HFFc6 (cell line): ENCODE data around the gene CDH20. TPM values are rescaled to one million over a fixed set of nuclear protein-coding genes. Genes with fewer than 3 reads are reported as not detected.

ENCODE experiments used
- DNase-seq: peaks from one replicate; pipeline ENCODE4 v3.0.0-alpha.2; 2018
- H3K27ac Mint-ChIP-seq: 2 replicates; pipeline ENCODE4 v1.8.0; 2020; ENCODE audit warnings: mild to moderate bottlenecking, mixed read lengths
- H3K27me3 Mint-ChIP-seq: 2 replicates; pipeline ENCODE4 v1.8.0; 2021; ENCODE audit warnings: mild to moderate bottlenecking, moderate library complexity, mixed read lengths; ENCODE audit not compliant: insufficient read depth
- H3K36me3 Mint-ChIP-seq: 2 replicates; pipeline ENCODE4 v1.8.0; 2021; ENCODE audit warnings: low read depth, mixed read lengths
- H3K4me1 Mint-ChIP-seq: 2 replicates; pipeline ENCODE4 v1.8.0; 2020; ENCODE audit warnings: low read depth, mixed read lengths
- H3K4me3 Mint-ChIP-seq: 2 replicates; pipeline ENCODE4 v1.8.0; 2020; ENCODE audit warnings: mild to moderate bottlenecking, moderate library complexity, mixed read lengths
- H3K9me3 Mint-ChIP-seq: 2 replicates; pipeline ENCODE4 v1.8.0; 2020; ENCODE audit warnings: mild to moderate bottlenecking, mixed read lengths
- total RNA-seq, 6 experiments: library from RNA; stranded (reverse); fragmentation: NEBNext Ultra II Directional; extraction: Animal tissue kit (Norgen Biotek cat#: 25700); gene quantifications; 2 replicates in 1 of 6; 3 replicates in 5 of 6; pipeline ENCODE4 v1.2.3, GENCODE V29; 2021
- TF ChIP-seq, protein P1 (sequence below): fragments of 200-600 bp; sonication (generic); IDR thresholded peaks from 2 replicates; pipeline ENCODE4 v1.5.0; 2021; ENCODE audit warnings: antibody characterized with exemption, mild to moderate bottlenecking

The CDH20 gene
- total RNA-seq, 6 experiments from 2014 or later = not detected

DNA sequence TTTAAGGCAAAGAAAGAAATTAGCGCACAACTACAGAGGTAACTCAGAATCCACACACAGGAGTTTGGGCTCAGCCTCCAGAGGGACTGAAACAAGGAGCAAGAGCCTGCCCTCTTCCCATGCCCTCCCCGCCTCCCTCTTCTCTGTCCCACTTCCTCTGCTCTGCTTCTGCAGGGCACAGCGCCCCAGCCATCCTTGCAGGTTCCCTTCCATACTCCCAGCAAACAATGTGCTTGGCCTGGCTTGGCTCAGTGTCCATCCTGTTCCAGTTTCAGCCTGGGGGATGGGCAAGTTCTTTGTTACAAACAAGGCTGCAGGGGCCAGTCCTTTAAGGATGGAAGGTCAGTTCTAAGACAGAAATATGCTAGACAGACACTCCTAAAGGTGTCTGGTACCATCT is 133.5 kb downstream of the CDH20 start:
- no peak for DNase-seq
- Mint-ChIP-seq H3K27me3 (peaks cover 8% of the 10 kb centered on the region), H3K4me1 (no peaks in the 10 kb centered on the region), H3K27ac (no peak overlapping the region), H3K4me3 (no peak overlapping the region), H3K36me3 (no peaks in the 10 kb centered on the region), H3K9me3 (no peaks in the 10 kb centered on the region)
- TF ChIP-seq, protein P1, sequence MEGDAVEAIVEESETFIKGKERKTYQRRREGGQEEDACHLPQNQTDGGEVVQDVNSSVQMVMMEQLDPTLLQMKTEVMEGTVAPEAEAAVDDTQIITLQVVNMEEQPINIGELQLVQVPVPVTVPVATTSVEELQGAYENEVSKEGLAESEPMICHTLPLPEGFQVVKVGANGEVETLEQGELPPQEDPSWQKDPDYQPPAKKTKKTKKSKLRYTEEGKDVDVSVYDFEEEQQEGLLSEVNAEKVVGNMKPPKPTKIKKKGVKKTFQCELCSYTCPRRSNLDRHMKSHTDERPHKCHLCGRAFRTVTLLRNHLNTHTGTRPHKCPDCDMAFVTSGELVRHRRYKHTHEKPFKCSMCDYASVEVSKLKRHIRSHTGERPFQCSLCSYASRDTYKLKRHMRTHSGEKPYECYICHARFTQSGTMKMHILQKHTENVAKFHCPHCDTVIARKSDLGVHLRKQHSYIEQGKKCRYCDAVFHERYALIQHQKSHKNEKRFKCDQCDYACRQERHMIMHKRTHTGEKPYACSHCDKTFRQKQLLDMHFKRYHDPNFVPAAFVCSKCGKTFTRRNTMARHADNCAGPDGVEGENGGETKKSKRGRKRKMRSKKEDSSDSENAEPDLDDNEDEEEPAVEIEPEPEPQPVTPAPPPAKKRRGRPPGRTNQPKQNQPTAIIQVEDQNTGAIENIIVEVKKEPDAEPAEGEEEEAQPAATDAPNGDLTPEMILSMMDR = no peak

- TF ChIP-seq, protein P1 = no peak
- Mint-ChIP-seq H3K27ac (no peak overlapping the region), H3K36me3 (no peaks in the 10 kb centered on the region), H3K4me3 (no peak overlapping the region), H3K27me3 (peaks cover 13% of the 10 kb centered on the region), H3K4me1 (no peaks in the 10 kb centered on the region), H3K9me3 (no peaks in the 10 kb centered on the region)
- no peak for DNase-seq
Observed at GRCh38 chr18:61470031-61470674, 136.9 kb downstream of the CDH20 start.

DNA sequence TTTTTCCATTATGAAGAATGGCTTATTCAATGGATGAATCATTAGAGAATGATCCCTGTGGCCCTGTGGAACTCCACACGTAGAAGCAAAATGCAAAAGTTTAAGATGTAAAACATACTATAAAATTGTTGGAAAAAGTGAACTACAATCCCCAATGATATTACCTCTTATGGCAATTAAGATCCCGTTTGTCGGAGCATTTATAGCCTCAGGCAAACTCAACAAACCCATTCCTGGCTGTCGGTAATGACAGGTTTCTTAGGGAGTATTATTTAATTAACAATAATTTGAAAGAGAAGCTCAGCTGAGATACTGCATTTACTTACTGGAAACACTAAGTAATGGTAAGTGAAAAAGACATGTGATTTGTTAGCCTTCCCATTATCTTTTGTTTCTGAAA is 138.3 kb downstream of the CDH20 start:
- no peaks in the 10 kb centered on the region for H3K9me3 Mint-ChIP-seq
- DNase-seq = no peak
- TF ChIP-seq, protein P1 = no peak
- H3K27ac Mint-ChIP-seq = no peak overlapping the region
- H3K4me1 Mint-ChIP-seq = peaks cover 5% of the 10 kb centered on the region; the same call in 1 of the 2 replicates
- no peaks in the 10 kb centered on the region for H3K36me3 Mint-ChIP-seq
- H3K4me3 Mint-ChIP-seq = no peak overlapping the region
- H3K27me3 Mint-ChIP-seq = peaks cover 21% of the 10 kb centered on the region

DNA sequence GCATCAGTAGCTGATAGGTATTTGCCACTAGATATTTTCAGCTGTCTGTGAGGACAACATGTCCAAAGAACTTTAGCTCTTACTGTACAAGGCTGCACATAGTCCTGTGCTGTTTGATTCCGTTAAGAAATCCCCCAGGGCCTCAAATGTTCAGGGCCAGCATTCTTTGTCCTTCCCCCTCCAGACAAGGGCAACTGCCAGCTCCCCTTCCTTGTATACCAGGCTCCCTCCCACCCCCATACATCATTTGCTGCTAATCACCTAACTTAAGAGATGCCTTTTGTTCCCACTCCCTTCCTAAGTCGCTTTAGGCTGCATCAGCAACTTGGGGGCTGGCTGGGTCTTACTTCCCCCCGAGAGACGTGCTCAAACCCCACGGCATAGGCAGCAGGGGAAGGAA is 138.7 kb downstream of the CDH20 start:
- peaks cover 5% of the 10 kb centered on the region; the same call in 1 of the 2 replicates for H3K4me1 Mint-ChIP-seq
- peaks cover 22% of the 10 kb centered on the region for H3K27me3 Mint-ChIP-seq
- no peak overlapping the region for H3K4me3 Mint-ChIP-seq
- H3K27ac Mint-ChIP-seq = no peak overlapping the region
- no peak for DNase-seq
- H3K9me3 Mint-ChIP-seq = no peaks in the 10 kb centered on the region
- TF ChIP-seq, protein P1 = no peak
- H3K36me3 Mint-ChIP-seq = no peaks in the 10 kb centered on the region

DNA sequence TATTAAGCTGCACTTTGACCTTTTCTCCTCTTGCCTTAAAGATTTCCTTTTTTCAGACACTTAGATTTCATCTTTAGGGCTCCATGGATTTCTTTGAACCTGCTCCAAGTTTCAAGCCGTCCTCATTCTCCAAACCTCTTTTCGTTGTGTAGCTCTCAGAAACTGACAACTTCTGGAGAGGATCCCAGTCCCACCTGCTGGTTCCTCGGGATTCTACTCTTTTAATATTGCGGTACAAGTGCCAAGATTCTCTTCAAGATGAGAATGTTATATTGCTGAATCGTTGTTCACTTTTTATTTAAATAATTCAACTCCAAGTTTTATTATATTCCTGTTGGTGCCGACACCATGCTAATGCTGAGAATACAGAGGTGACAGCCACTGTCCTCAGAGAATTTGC is 141.1 kb downstream of the CDH20 start:
- Mint-ChIP-seq H3K27me3 (peaks cover 22% of the 10 kb centered on the region), H3K27ac (no peak overlapping the region), H3K4me3 (no peak overlapping the region), H3K9me3 (no peaks in the 10 kb centered on the region), H3K36me3 (no peaks in the 10 kb centered on the region), H3K4me1 (peaks cover 5% of the 10 kb centered on the region; the same call in 1 of the 2 replicates)
- TF ChIP-seq, protein P1 = no peak
- DNase-seq = no peak
